ENCODE data around the gene ANK3. TPM values are rescaled to one million over a fixed set of nuclear protein-coding genes. Genes with fewer than 3 reads are reported as not detected.

ANK3 gene
- total and polyA plus RNA-seq, 2 donors (not counting 3 experiments of a cell fraction or from before 2014, with no cell fraction given), result 0.88 to 8.5 TPM

- ChIA-PET CTCF (no interaction called here), POLR2A (no interaction called here)
- H3K79me2 ChIP-seq (ENCODE audit: control insufficient read depth, insufficient read depth, low read length), result no peaks in the 10 kb centered on the region
- H2AFZ ChIP-seq (ENCODE audit: low read depth, low read length), result no peak overlapping the region
- H3K27me3 ChIP-seq (ENCODE audit: control insufficient read depth in 2 of 2, insufficient read depth in 2 of 2, low read length in 2 of 2), result no peaks in the 10 kb centered on the region
- intact Hi-C loops (cut with micrococcal nuclease), result no loop called here
- no peak for TF ChIP-seq EZH2 (IDR thresholded peaks at IDR 0.05; ENCODE audit: borderline replicate concordance, low read depth, low read length, severe bottlenecking)
- no peaks in the 10 kb centered on the region for H3K36me3 ChIP-seq (ENCODE audit: control insufficient read depth in 2 of 2, extremely low read depth in 1 of 2, insufficient read depth in 2 of 2, low read length in 2 of 2)
- BruUV-seq (replicated peaks), result no TSS peak
- H3K4me3 ChIP-seq (replicated peaks in 1 of 3; ENCODE audit: insufficient read depth in 1 of 3, low read depth in 1 of 3, low read length in 3 of 3), result no peak overlapping the region
- DNase-seq (ENCODE audit: low read depth, low spot score), result no peak
- H3K4me1 ChIP-seq (ENCODE audit: control insufficient read depth, extremely low read depth, insufficient read depth, low read length), result no peaks in the 10 kb centered on the region
- dilution Hi-C loops (cut with MboI; ENCODE audit: extremely low pct_ligation_motif_present, low sequenced_read_pairs), result no loop called here
- no peak overlapping the region for H3K4me2 ChIP-seq (ENCODE audit: insufficient read depth, low read length)
- no peaks in the 10 kb centered on the region for H3K9me1 ChIP-seq (replicated peaks; ENCODE audit: control insufficient read depth, extremely low read depth, insufficient read depth, low read length)
- FAIRE-seq, result no peak
- H3K9me3 ChIP-seq (replicated peaks; ENCODE audit: control insufficient read depth, insufficient read depth, low read length), result no peaks in the 10 kb centered on the region
- no peak overlapping the region for H3K9ac ChIP-seq (replicated peaks; ENCODE audit: extremely low read depth, insufficient read depth, low read length)
- H4K20me1 ChIP-seq (replicated peaks; ENCODE audit: control insufficient read depth, extremely low read depth, insufficient read depth, low read length), result no peaks in the 10 kb centered on the region
- no peak overlapping the region for H3K27ac ChIP-seq (ENCODE audit: insufficient read depth, low read depth, low read length)
Measured at GRCh38 chr10:59976909-59977308, 412.8 kb downstream of the ANK3 start.

Small RNA genes within 50 kb of the gene (small RNA-seq; reads per million reads assigned to genes)
- not detected for gene RF00019 (ENCODE audit: insufficient read depth, insufficient read length, low read depth, low replicate concordance)
